Thyroid gland (tissue), 4 donors: ENCODE measurements around the gene GPRIN3.

Experiments
- CTCF ChIP-seq, 6 experiments: fragments of 200-600 bp in 3 of 6; fragments of 450-650 bp in 3 of 6; sonication (generic) in 3 of 6; IDR thresholded peaks; one replicate each; pipeline ENCODE4 v1.5.1; 2016 to 2019; ENCODE audit warnings: antibody characterized with exemption in 6 of 6, mild to moderate bottlenecking in 2 of 6, inconsistent platforms in 1 of 6, moderate library complexity in 1 of 6
- POLR2A ChIP-seq, 2 donors: fragments of 450-650 bp; IDR thresholded peaks; one replicate each; pipeline ENCODE4 v1.6.1; 2017; ENCODE audit warnings: antibody characterized with exemption in 2 of 2, mild to moderate bottlenecking in 2 of 2, moderate library complexity in 1 of 2

DNA sequence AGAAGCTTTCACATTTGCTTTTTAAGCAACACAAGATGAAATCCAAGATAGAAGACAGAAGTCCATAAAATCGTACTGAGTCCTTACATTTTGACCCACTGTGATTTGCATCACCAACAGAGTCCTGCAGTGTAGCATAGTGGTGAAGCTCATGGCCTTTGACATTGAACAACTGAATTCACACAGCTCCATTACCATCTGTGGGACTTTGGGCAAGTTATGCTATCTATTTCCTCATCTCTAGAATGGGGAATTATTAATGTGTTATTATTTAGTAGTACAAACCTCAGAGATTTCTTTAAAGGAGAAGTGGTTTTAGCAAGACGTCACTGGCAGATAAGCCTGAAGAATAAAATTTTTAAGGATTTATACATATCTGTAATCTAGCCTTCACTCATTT lies 10.7 kb downstream of the GPRIN3 start:
- TF ChIP-seq CTCF (IDR thresholded peaks at IDR 0.05) (no peak), POLR2A (IDR thresholded peaks at IDR 0.05) (no peak)
